K562 (cell line): ENCODE data around the gene ORAI3. TPM values are rescaled to one million over a fixed set of nuclear protein-coding genes. Genes with fewer than 3 reads are reported as not detected.
A peak's percentile ranks its signal among the peaks of the same experiment; 100 is the strongest.

Source experiments
- CBFA2T2 ChIP-seq: fragments of 450-650 bp; conservative IDR thresholded peaks from 2 replicates; pipeline ENCODE4 v1.6.1; 2017; ENCODE audit warnings: mild to moderate bottlenecking
- CBX1 ChIP-seq: sonication (generic); IDR thresholded peaks from 2 replicates; pipeline ENCODE4 v1.6.1; 2016; ENCODE audit warnings: antibody characterized with exemption, low read depth, mild to moderate bottlenecking
- E2F6 ChIP-seq, 2 experiments: IDR thresholded peaks; 2 replicates each; pipeline ENCODE4 v1.6.1; 2011; ENCODE audit warnings: borderline replicate concordance in 1 of 2, control low read depth in 1 of 2, low read depth in 1 of 2, low read length in 1 of 2, mild to moderate bottlenecking in 1 of 2, mixed read lengths in 1 of 2, moderate library complexity in 1 of 2; ENCODE audit not compliant: insufficient read depth in 1 of 2, insufficient read length in 1 of 2, poor library complexity in 1 of 2, severe bottlenecking in 1 of 2; ENCODE audit errors: extremely low read depth in 1 of 2
- EP300 ChIP-seq: IDR thresholded peaks from 2 replicates; pipeline ENCODE4 v1.6.1; 2012; ENCODE audit warnings: low read length, improper control_type of control experiment
- FOXK1 ChIP-seq: sonication (generic); formaldehyde crosslinking; IDR thresholded peaks from 2 replicates; pipeline ENCODE4 v1.8.0; 2022; ENCODE audit warnings: missing genetic modification reagents, mild to moderate bottlenecking, borderline replicate concordance
- MBD2 ChIP-seq: sonication (generic); IDR thresholded peaks from 2 replicates; pipeline ENCODE4 v1.6.1; 2016; ENCODE audit warnings: low read depth, borderline replicate concordance
- MTA1 ChIP-seq: fragments of 450-650 bp; IDR thresholded peaks from 2 replicates; pipeline ENCODE4 v1.6.1; 2017; ENCODE audit warnings: borderline replicate concordance
- MYBL2 ChIP-seq, 2 experiments: fragments of 450-650 bp in 1 of 2; sonication (generic) in 1 of 2; formaldehyde crosslinking in 1 of 2; IDR thresholded peaks; 2 replicates each; pipeline versions ENCODE4 v1.6.1 to v1.8.1; 2017 to 2022; ENCODE audit warnings: borderline replicate concordance in 1 of 2, inconsistent platforms in 1 of 2, low read depth in 1 of 2, mild to moderate bottlenecking in 1 of 2, missing genetic modification reagents in 1 of 2, moderate library complexity in 1 of 2
- NKRF ChIP-seq: fragments of 450-650 bp; IDR thresholded peaks from 2 replicates; pipeline ENCODE4 v1.6.1; 2016; ENCODE audit warnings: borderline replicate concordance
- SMAD3 ChIP-seq: fragments of 450-650 bp; formaldehyde crosslinking; conservative IDR thresholded peaks from 2 replicates; pipeline ENCODE4 v1.4.0; 2020; ENCODE audit warnings: mild to moderate bottlenecking
- TBP ChIP-seq: optimal IDR thresholded peaks from 2 replicates; pipeline ENCODE3; 2011; ENCODE audit warnings: low read depth, low read length, improper control_type of control experiment
- TCF7 ChIP-seq: sonication (generic); IDR thresholded peaks from 2 replicates; pipeline ENCODE4 v1.6.1; 2016; ENCODE audit warnings: antibody characterized with exemption, borderline replicate concordance
- ZBTB33 ChIP-seq: sonication (generic); formaldehyde crosslinking; IDR thresholded peaks from 2 replicates; pipeline ENCODE4 v1.8.1; 2023; ENCODE audit warnings: mild to moderate bottlenecking, missing genetic modification reagents
- polyA plus RNA-seq, 8 experiments: library from polyadenylated mRNA; depleted of rRNA in 4 of 8; stranded (reverse) in 5 of 8; unstranded in 3 of 8; fragments of >200 nt; fragmentation: Nextera tagmentation in 2 of 8; fragmentation: Illumina TruSeq in 1 of 8; extraction: Ambion mirVana in 2 of 8; extraction: Trizol in 1 of 8; gene quantifications; 2 replicates each; pipeline versions ENCODE4 v1.2.1 to v1.2.3, GENCODE V29; 2011 to 2014; ENCODE audit warnings: inconsistent platforms in 1 of 8, missing spikeins in 1 of 8
- total RNA-seq, 7 experiments: library from RNA; depleted of rRNA in 6 of 7; stranded (reverse); fragments of >200 nt in 6 of 7; fragmentation: Illumina TruSeq in 2 of 7; extraction: Trizol in 2 of 7; gene quantifications; 2 replicates each; pipeline versions ENCODE4 v1.2.1 to v1.2.3, GENCODE V29; 2011 to 2021; ENCODE audit warnings: low replicate concordance in 1 of 7
- TF ChIP-seq, protein P1 (sequence below), 2 experiments: fragments of 450-650 bp; IDR thresholded peaks; 2 replicates each; pipeline ENCODE4 v1.6.1; 2018; ENCODE audit warnings: mild to moderate bottlenecking in 2 of 2, low read depth in 1 of 2; ENCODE audit not compliant: partially characterized antibody in 2 of 2

The ORAI3 gene
- total and polyA plus RNA-seq, 9 of the 15 experiments (the other 6 are each of a cell fraction or from before 2014, with no cell fraction given): 4.9 to 23.3 (median 14.1) TPM

- TF ChIP-seq NKRF (peak; percentile 59; the same call in 1 of the 2 replicates), SMAD3 (CRISPR knock-in tag) (0 out of 2 replicates have a peak, but pooled peaks have one; percentile 36), MBD2 (peak; percentile 57), CBX1 (peak; percentile 50; the same call in 1 of the 2 replicates), E2F6 (IDR thresholded peaks at IDR 0.05; ENCODE audit: borderline replicate concordance in 1 of 2, extremely low read depth in 1 of 2, insufficient read depth in 1 of 2, insufficient read length in 1 of 2, low read depth in 1 of 2, low read length in 1 of 2, poor library complexity in 1 of 2, severe bottlenecking in 1 of 2) (peak in 1 of 2 experiments; percentile 30), EP300 (peak; percentile 95), CBFA2T2 (no peak), ZBTB33 (CRISPR knock-in tag) (peak; percentile 70; the same call in 1 of the 2 replicates), TBP (peak; percentile 71), MTA1 (peak; percentile 93), FOXK1 (CRISPR knock-in tag) (peak; percentile 11; the same call in 1 of the 2 replicates), MYBL2 (IDR thresholded peaks at IDR 0.05; ENCODE audit: low read depth) (peak; percentile 42; the same call in 1 of the 2 replicates), MYBL2 (CRISPR knock-in tag; IDR thresholded peaks at IDR 0.05; ENCODE audit: borderline replicate concordance) (no peak), TCF7 (peak; percentile 16; the same call in 1 of the 2 replicates)
- TF ChIP-seq, protein P1, sequence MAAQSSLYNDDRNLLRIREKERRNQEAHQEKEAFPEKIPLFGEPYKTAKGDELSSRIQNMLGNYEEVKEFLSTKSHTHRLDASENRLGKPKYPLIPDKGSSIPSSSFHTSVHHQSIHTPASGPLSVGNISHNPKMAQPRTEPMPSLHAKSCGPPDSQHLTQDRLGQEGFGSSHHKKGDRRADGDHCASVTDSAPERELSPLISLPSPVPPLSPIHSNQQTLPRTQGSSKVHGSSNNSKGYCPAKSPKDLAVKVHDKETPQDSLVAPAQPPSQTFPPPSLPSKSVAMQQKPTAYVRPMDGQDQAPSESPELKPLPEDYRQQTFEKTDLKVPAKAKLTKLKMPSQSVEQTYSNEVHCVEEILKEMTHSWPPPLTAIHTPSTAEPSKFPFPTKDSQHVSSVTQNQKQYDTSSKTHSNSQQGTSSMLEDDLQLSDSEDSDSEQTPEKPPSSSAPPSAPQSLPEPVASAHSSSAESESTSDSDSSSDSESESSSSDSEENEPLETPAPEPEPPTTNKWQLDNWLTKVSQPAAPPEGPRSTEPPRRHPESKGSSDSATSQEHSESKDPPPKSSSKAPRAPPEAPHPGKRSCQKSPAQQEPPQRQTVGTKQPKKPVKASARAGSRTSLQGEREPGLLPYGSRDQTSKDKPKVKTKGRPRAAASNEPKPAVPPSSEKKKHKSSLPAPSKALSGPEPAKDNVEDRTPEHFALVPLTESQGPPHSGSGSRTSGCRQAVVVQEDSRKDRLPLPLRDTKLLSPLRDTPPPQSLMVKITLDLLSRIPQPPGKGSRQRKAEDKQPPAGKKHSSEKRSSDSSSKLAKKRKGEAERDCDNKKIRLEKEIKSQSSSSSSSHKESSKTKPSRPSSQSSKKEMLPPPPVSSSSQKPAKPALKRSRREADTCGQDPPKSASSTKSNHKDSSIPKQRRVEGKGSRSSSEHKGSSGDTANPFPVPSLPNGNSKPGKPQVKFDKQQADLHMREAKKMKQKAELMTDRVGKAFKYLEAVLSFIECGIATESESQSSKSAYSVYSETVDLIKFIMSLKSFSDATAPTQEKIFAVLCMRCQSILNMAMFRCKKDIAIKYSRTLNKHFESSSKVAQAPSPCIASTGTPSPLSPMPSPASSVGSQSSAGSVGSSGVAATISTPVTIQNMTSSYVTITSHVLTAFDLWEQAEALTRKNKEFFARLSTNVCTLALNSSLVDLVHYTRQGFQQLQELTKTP (IDR thresholded peaks at IDR 0.05; ENCODE audit: low read depth in 1 of 2, partially characterized antibody in 2 of 2): peak in 1 of 2 experiments; percentile 72
Measured at GRCh38 chr16:30957456-30958174, 8.7 kb downstream of the ORAI3 start, which contains the start of gene SETD1A (continued).
